ENCODE data around the gene C11orf91. TPM values are rescaled to one million over a fixed set of nuclear protein-coding genes. Genes with fewer than 3 reads are reported as not detected.
"Not testable (repeated sequence)": the region's sequence is repeated elsewhere in the genome, so short reads cannot be mapped to it uniquely, and the experiment has no call there.

The C11orf91 gene
- total RNA-seq, 1 experiment from 2014 or later = not detected

- DNase-seq (ENCODE audit: low spot score) = no peak
- ChIA-PET POLR2A (ENCODE audit: low non-redundant PET) (interaction anchor here (0.6 kb wide), 1 partner anchor 33 kb away, joined by 9 read pairs; the partner anchor contains the start of gene C11orf91), CTCF (interaction anchor here (1.4 kb wide), 1 partner anchor 8 kb away, joined by 6 read pairs; no protein-coding TSS in a partner anchor)
- Histone ChIP-seq H3K4me1 (ENCODE audit: insufficient read depth, low read length, poor library complexity, severe bottlenecking) (peaks cover 22% of the 10 kb centered on the region), H3K27ac (ENCODE audit: low read depth, low read length, poor library complexity, severe bottlenecking) (no peak overlapping the region), H3K36me3 (ENCODE audit: insufficient read depth, low read length, poor library complexity, severe bottlenecking) (no peaks in the 10 kb centered on the region), H3K4me3 (ENCODE audit: low read depth, low read length, poor library complexity, severe bottlenecking) (no peak overlapping the region), H3K9me3 (ENCODE audit: low read depth, low read length, poor library complexity, severe bottlenecking) (no peaks in the 10 kb centered on the region), H3K27me3 (replicated peaks; ENCODE audit: insufficient read depth, low read depth, low read length, poor library complexity) (no peaks in the 10 kb centered on the region)
- no TSS peak for BruUV-seq (replicated peaks)
- TF ChIP-seq EZH2 (IDR thresholded peaks at IDR 0.05; ENCODE audit: borderline replicate concordance, low read depth, low read length, poor library complexity, severe bottlenecking) (no peak), CTCF (conservative IDR thresholded peaks at IDR 0.05; ENCODE audit: low read depth, low read length) (no peak)
- intact Hi-C loops (cut with micrococcal nuclease; ENCODE audit: unreplicated experiment) = no loop called here
Observed at GRCh38 chr11:33733980-33734379, 33.4 kb upstream of the C11orf91 start.

- ChIA-PET CTCF (no interaction called here), POLR2A (ENCODE audit: low non-redundant PET) (no interaction called here)
- no peaks in the 10 kb centered on the region for H3K9me3 ChIP-seq (ENCODE audit: low read depth, low read length, poor library complexity, severe bottlenecking)
- no TSS peak for BruUV-seq (replicated peaks)
- DNase-seq (ENCODE audit: low spot score) = no peak
- H3K27ac ChIP-seq (ENCODE audit: low read depth, low read length, poor library complexity, severe bottlenecking) = no peak overlapping the region
- TF ChIP-seq CTCF (conservative IDR thresholded peaks at IDR 0.05; ENCODE audit: low read depth, low read length) = no peak
- no peaks in the 10 kb centered on the region for H3K36me3 ChIP-seq (ENCODE audit: insufficient read depth, low read length, poor library complexity, severe bottlenecking)
- no peak overlapping the region for H3K4me3 ChIP-seq (ENCODE audit: low read depth, low read length, poor library complexity, severe bottlenecking)
- intact Hi-C loops (cut with micrococcal nuclease; ENCODE audit: unreplicated experiment) = no loop called here
- peaks cover 19% of the 10 kb centered on the region for H3K4me1 ChIP-seq (ENCODE audit: insufficient read depth, low read length, poor library complexity, severe bottlenecking)
- H3K27me3 ChIP-seq (replicated peaks; ENCODE audit: insufficient read depth, low read depth, low read length, poor library complexity) = no peaks in the 10 kb centered on the region
Observed at GRCh38 chr11:33731723-33732531, 31.3 kb upstream of the C11orf91 start.

GRCh38 chr11:33730716-33731115 is 30.1 kb upstream of the C11orf91 start:
- Histone ChIP-seq H3K4me1 (ENCODE audit: insufficient read depth, low read length, poor library complexity, severe bottlenecking) (peaks cover 13% of the 10 kb centered on the region), H3K36me3 (ENCODE audit: insufficient read depth, low read length, poor library complexity, severe bottlenecking) (no peaks in the 10 kb centered on the region), H3K4me3 (ENCODE audit: low read depth, low read length, poor library complexity, severe bottlenecking) (no peak overlapping the region), H3K27ac (ENCODE audit: low read depth, low read length, poor library complexity, severe bottlenecking) (no peak overlapping the region), H3K27me3 (replicated peaks; ENCODE audit: insufficient read depth, low read depth, low read length, poor library complexity) (no peaks in the 10 kb centered on the region), H3K9me3 (ENCODE audit: low read depth, low read length, poor library complexity, severe bottlenecking) (no peaks in the 10 kb centered on the region)
- POLR2A ChIA-PET (ENCODE audit: low non-redundant PET) = no interaction called here
- intact Hi-C loops (cut with micrococcal nuclease; ENCODE audit: unreplicated experiment) = no loop called here
- BruUV-seq (replicated peaks) = no TSS peak
- no peak for TF ChIP-seq CTCF (conservative IDR thresholded peaks at IDR 0.05; ENCODE audit: low read depth, low read length)
- no peak for TF ChIP-seq EZH2 (IDR thresholded peaks at IDR 0.05; ENCODE audit: borderline replicate concordance, low read depth, low read length, poor library complexity, severe bottlenecking)
- no peak for DNase-seq (ENCODE audit: low spot score)
- CTCF ChIA-PET = no interaction called here

DNA sequence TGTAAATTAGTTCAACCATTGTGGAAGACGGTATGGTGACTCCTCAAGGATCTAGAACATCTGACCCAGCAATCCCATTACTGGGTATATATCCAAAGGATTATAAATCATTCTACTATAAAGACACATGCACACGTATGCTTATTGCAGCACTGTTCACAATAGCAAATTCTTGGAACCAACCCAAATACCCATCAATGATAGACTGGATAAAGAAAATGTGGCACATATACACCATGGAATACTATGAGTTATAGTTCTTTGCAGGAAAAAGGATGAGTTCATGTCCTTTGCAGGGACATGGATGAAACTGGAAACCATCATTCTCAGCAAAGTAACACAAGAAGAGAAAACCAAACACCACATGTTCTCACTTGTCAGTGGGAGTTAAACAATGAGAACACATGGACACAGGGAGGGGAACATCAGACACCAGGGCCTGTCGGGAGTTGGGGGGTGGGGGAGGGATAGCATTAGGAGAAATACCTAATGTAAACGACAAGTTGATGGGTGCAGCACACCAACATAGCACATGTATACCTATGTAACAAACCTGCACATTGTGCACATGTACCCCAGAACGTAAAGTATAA is 28.5 kb upstream of the C11orf91 start:
- H3K9me3 ChIP-seq (ENCODE audit: low read depth, low read length, poor library complexity, severe bottlenecking); H3K4me3 ChIP-seq (ENCODE audit: low read depth, low read length, poor library complexity, severe bottlenecking); H3K36me3 ChIP-seq (ENCODE audit: insufficient read depth, low read length, poor library complexity, severe bottlenecking); H3K27ac ChIP-seq (ENCODE audit: low read depth, low read length, poor library complexity, severe bottlenecking); CTCF ChIA-PET; DNase-seq (ENCODE audit: low spot score); intact Hi-C loops (cut with micrococcal nuclease; ENCODE audit: unreplicated experiment); H3K27me3 ChIP-seq (replicated peaks; ENCODE audit: insufficient read depth, low read depth, low read length, poor library complexity); BruUV-seq (replicated peaks); POLR2A ChIA-PET (ENCODE audit: low non-redundant PET); H3K4me1 ChIP-seq (ENCODE audit: insufficient read depth, low read length, poor library complexity, severe bottlenecking): not testable (repeated sequence)

- H3K27me3 ChIP-seq (replicated peaks; ENCODE audit: insufficient read depth, low read depth, low read length, poor library complexity); POLR2A ChIA-PET (ENCODE audit: low non-redundant PET); H3K9me3 ChIP-seq (ENCODE audit: low read depth, low read length, poor library complexity, severe bottlenecking); intact Hi-C loops (cut with micrococcal nuclease; ENCODE audit: unreplicated experiment); BruUV-seq (replicated peaks); DNase-seq (ENCODE audit: low spot score); H3K27ac ChIP-seq (ENCODE audit: low read depth, low read length, poor library complexity, severe bottlenecking); H3K4me3 ChIP-seq (ENCODE audit: low read depth, low read length, poor library complexity, severe bottlenecking); H3K36me3 ChIP-seq (ENCODE audit: insufficient read depth, low read length, poor library complexity, severe bottlenecking); CTCF ChIA-PET: not testable (repeated sequence)
- peaks cover 13% of the 10 kb centered on the region for H3K4me1 ChIP-seq (ENCODE audit: insufficient read depth, low read length, poor library complexity, severe bottlenecking)
Observed at GRCh38 chr11:33727539-33727938, 26.9 kb upstream of the C11orf91 start.
